Tibial nerve (tissue), 4 donors: Measurements from ENCODE around the gene GHRH. TPM values are rescaled to one million over a fixed set of nuclear protein-coding genes. Genes with fewer than 3 reads are reported as not detected.
A peak's percentile ranks its signal among the peaks of the same experiment; 100 is the strongest.

Experiments
- DNase-seq, 2 donors: peaks; one replicate each; pipeline ENCODE4 v3.0.0-alpha.2; 2019; ENCODE audit warnings: low spot score in 2 of 2
- H3K27ac ChIP-seq, 4 donors: fragments of 200-600 bp; sonication (generic) in 3 of 4; one replicate each; pipeline ENCODE4 v1.5.1; 2017 to 2019; ENCODE audit warnings: mild to moderate bottlenecking in 1 of 4
- H3K27me3 ChIP-seq, 2 donors: fragments of 200-600 bp; sonication (generic) in 1 of 2; one replicate each; pipeline versions ENCODE4 v1.5.1 to v1.6.0; 2017 to 2019
- H3K36me3 ChIP-seq, 3 donors: fragments of 200-600 bp; sonication (generic); one replicate each; pipeline ENCODE4 v1.5.1; 2018 to 2019
- H3K4me1 ChIP-seq, 4 donors: fragments of 200-600 bp; sonication (generic) in 3 of 4; one replicate each; pipeline ENCODE4 v1.5.1; 2017 to 2019
- H3K4me3 ChIP-seq, 4 donors: fragments of 200-600 bp; sonication (generic) in 3 of 4; one replicate each; pipeline ENCODE4 v1.5.1; 2017 to 2019; ENCODE audit warnings: mild to moderate bottlenecking in 1 of 4, moderate library complexity in 1 of 4
- H3K9me3 ChIP-seq, 4 donors: fragments of 200-600 bp; sonication (generic) in 3 of 4; one replicate each; pipeline ENCODE4 v1.5.1; 2017 to 2019
- EP300 ChIP-seq, 2 donors: sonication (generic); formaldehyde crosslinking; IDR thresholded peaks; one replicate each; pipeline ENCODE4 v1.6.1; 2017; ENCODE audit warnings: antibody characterized with exemption in 2 of 2, mild to moderate bottlenecking in 1 of 2
- POLR2A ChIP-seq, 2 donors: fragments of 450-650 bp; IDR thresholded peaks; one replicate each; pipeline ENCODE4 v1.6.1; 2017; ENCODE audit warnings: antibody characterized with exemption in 2 of 2, mild to moderate bottlenecking in 2 of 2, moderate library complexity in 2 of 2
- WGBS, 2 donors: methylation state at CpG; one replicate each; pipeline ENCODE4 v1.1.5; 2018; 5-methylcytosine and 5-hydroxymethylcytosine counted together
- total RNA-seq, 4 donors: library from RNA; depleted of rRNA; stranded (reverse); fragments of >200 nt; gene quantifications; one replicate each; pipeline ENCODE4 v1.1.0, GENCODE V29; 2016
- TF ChIP-seq, protein P1 (sequence below), 5 experiments: fragments of 200-600 bp in 3 of 5; fragments of 450-650 bp in 2 of 5; sonication (generic) in 3 of 5; IDR thresholded peaks; one replicate each; pipeline ENCODE4 v1.5.1; 2016 to 2019; ENCODE audit warnings: antibody characterized with exemption in 5 of 5, mild to moderate bottlenecking in 3 of 5, moderate library complexity in 2 of 5

Gene GHRH
- total RNA-seq, 4 donors from 2014 or later: not detected

- H3K27me3 ChIP-seq: no peaks in the 10 kb centered on the region
- DNase-seq: no peak
- H3K4me1 ChIP-seq: peaks cover 0 to 23% (median 0%) of the 10 kb centered on the region in 4 donors
- peaks cover 0 to 51% (median 0%) of the 10 kb centered on the region in 3 donors for H3K36me3 ChIP-seq
- H3K4me3 ChIP-seq: no peak overlapping the region
- H3K27ac ChIP-seq: no peak overlapping the region
- H3K9me3 ChIP-seq: no peaks in the 10 kb centered on the region
- 80 to 85% methylated on average over 25 of the region's 25 CpGs for WGBS, 2 donors
- TF ChIP-seq EP300 (IDR thresholded peaks at IDR 0.05): no peak
Measured at GRCh38 chr20:37245216-37246150, 16.1 kb downstream of the GHRH start.

- H3K27me3 ChIP-seq: no peaks in the 10 kb centered on the region
- WGBS, 2 donors: 71 to 79% methylated on average over 4 to 5 of the region's 5 CpGs
- TF ChIP-seq POLR2A (IDR thresholded peaks at IDR 0.05): no peak
- no peak for TF ChIP-seq EP300 (IDR thresholded peaks at IDR 0.05)
- TF ChIP-seq, protein P1, sequence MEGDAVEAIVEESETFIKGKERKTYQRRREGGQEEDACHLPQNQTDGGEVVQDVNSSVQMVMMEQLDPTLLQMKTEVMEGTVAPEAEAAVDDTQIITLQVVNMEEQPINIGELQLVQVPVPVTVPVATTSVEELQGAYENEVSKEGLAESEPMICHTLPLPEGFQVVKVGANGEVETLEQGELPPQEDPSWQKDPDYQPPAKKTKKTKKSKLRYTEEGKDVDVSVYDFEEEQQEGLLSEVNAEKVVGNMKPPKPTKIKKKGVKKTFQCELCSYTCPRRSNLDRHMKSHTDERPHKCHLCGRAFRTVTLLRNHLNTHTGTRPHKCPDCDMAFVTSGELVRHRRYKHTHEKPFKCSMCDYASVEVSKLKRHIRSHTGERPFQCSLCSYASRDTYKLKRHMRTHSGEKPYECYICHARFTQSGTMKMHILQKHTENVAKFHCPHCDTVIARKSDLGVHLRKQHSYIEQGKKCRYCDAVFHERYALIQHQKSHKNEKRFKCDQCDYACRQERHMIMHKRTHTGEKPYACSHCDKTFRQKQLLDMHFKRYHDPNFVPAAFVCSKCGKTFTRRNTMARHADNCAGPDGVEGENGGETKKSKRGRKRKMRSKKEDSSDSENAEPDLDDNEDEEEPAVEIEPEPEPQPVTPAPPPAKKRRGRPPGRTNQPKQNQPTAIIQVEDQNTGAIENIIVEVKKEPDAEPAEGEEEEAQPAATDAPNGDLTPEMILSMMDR (IDR thresholded peaks at IDR 0.05): no peak
- H3K36me3 ChIP-seq: peaks cover 0 to 61% (median 0%) of the 10 kb centered on the region in 3 donors
- no peak for DNase-seq
- no peak overlapping the region for H3K4me3 ChIP-seq
- no peaks in the 10 kb centered on the region for H3K9me3 ChIP-seq
- peaks cover 0 to 23% (median 0%) of the 10 kb centered on the region in 4 donors for H3K4me1 ChIP-seq
- no peak overlapping the region for H3K27ac ChIP-seq
Measured at GRCh38 chr20:37244572-37244957, 17.0 kb downstream of the GHRH start.

DNA sequence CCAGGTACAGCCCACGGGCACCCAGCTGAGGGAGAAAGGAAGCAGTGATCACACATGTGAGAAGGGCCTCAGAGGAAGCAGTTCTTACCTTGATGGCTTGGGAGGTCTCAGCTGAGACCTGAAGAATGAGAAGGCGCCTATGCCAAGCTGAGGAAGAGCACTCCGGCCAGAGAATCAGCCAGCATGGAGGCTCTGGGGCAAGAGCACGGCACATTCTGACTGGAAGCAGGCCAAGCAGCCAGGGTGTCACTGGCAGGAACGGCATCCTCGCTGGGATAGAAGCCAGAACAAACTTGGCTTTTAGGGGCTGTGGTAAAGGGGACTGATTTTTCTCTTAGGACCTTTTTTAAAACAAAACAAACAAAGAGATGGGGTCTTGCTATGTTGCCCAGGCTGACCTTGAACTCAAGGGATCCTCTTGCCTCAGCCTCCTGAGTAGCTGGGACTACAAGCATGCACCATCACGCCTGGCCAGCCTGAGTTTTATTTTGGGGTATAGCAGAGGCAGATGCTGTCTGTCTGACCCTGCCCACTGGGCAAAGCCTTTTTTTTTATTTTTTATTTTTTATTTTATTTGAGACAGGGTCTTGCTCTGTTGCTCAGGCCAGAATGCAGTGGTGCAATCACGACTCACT is 17.6 kb downstream of the GHRH start:
- no peaks in the 10 kb centered on the region for H3K9me3 ChIP-seq
- H3K27ac ChIP-seq: peak overlapping the region in 1 of 4 donors; percentile 21
- 54 to 62% methylated on average over 8 of the region's 8 CpGs for WGBS, 2 donors
- H3K4me3 ChIP-seq: no peak overlapping the region
- H3K4me1 ChIP-seq: peaks cover 0 to 23% (median 0%) of the 10 kb centered on the region in 4 donors
- no peaks in the 10 kb centered on the region for H3K27me3 ChIP-seq
- TF ChIP-seq, protein P1 (IDR thresholded peaks at IDR 0.05): no peak
- TF ChIP-seq POLR2A (IDR thresholded peaks at IDR 0.05) (no peak), EP300 (IDR thresholded peaks at IDR 0.05) (no peak)
- H3K36me3 ChIP-seq: peaks cover 0 to 66% (median 0%) of the 10 kb centered on the region in 3 donors
- no peak for DNase-seq

DNA sequence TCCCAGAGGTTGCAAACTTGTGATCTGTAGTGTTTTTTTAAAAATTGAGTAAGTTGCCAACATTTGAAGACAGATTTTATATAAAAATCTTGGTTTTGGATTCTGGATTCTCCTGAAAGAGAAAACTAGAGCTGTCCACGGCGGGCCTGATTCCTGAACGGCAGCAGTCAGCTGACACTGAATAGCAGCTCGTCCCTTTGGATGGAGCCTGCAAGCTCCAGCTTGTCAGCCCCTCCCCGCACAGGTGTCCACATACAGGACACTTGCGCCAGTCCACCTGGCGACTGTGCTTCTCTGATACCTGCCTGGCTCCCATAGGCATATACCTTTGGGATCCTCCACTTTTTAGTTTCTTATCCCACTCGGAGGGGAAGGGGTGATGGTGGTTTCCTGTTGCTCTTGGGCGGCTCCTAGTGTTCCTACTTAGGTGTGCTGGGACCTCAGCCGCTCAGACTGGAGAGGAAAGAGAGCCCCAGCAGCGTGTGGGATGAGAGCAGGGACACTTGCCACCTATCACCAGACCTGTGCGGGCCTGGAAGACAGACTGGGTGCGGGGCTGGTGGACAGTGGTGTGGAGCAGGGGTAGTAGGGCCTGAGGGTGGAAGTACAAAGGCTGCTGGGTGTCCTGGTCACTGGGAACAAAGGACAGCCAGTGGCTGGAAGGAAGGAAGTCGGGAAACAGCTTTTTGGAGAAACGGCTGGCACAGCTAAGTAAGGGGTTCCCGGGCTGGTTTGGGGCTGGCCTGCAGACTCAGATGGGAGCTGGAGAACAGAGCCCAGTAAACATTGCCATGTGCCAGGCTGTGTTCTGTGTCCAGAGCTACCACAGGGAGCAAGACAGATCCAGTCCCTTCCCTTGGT is 18.3 kb downstream of the GHRH start:
- Histone ChIP-seq H3K4me3 (no peak overlapping the region), H3K36me3 (peaks cover under 1 to 73% (median 6%) of the 10 kb centered on the region in 3 donors), H3K4me1 (peaks cover 0 to 23% (median 0%) of the 10 kb centered on the region in 4 donors), H3K27me3 (no peaks in the 10 kb centered on the region), H3K9me3 (no peaks in the 10 kb centered on the region), H3K27ac (peak overlapping the region in 1 of 4 donors; percentile 21)
- DNase-seq: no peak
- TF ChIP-seq, protein P1 (IDR thresholded peaks at IDR 0.05): no peak
- TF ChIP-seq EP300 (IDR thresholded peaks at IDR 0.05): no peak
- no peak for TF ChIP-seq POLR2A (IDR thresholded peaks at IDR 0.05)
- WGBS, 2 donors: 84 to 86% methylated on average over 16 of the region's 16 CpGs

- H3K4me1 ChIP-seq: peaks cover 0 to 23% (median 0%) of the 10 kb centered on the region in 4 donors
- no peak overlapping the region for H3K27ac ChIP-seq
- WGBS, 2 donors: 62 to 69% methylated on average over 4 of the region's 4 CpGs
- no peaks in the 10 kb centered on the region for H3K27me3 ChIP-seq
- H3K4me3 ChIP-seq: no peak overlapping the region
- no peaks in the 10 kb centered on the region for H3K9me3 ChIP-seq
- no peak for DNase-seq
- peaks cover 2 to 81% (median 12%) of the 10 kb centered on the region in 3 donors for H3K36me3 ChIP-seq
- no peak for TF ChIP-seq EP300 (IDR thresholded peaks at IDR 0.05)
Measured at GRCh38 chr20:37242503-37242902, 19.1 kb downstream of the GHRH start.
